SH-SY5Y (cell line): ENCODE results near the gene KANTR.

Experiments
- GATA2 ChIP-seq: IDR thresholded peaks from 2 replicates; pipeline ENCODE4 v1.6.1; 2011; ENCODE audit warnings: mild to moderate bottlenecking, low read depth, low read length
- GATA3 ChIP-seq: IDR thresholded peaks from 2 replicates; pipeline ENCODE4 v1.6.1; 2011; ENCODE audit warnings: low read depth, mild to moderate bottlenecking, low read length, moderate library complexity

Gene KANTR

DNA sequence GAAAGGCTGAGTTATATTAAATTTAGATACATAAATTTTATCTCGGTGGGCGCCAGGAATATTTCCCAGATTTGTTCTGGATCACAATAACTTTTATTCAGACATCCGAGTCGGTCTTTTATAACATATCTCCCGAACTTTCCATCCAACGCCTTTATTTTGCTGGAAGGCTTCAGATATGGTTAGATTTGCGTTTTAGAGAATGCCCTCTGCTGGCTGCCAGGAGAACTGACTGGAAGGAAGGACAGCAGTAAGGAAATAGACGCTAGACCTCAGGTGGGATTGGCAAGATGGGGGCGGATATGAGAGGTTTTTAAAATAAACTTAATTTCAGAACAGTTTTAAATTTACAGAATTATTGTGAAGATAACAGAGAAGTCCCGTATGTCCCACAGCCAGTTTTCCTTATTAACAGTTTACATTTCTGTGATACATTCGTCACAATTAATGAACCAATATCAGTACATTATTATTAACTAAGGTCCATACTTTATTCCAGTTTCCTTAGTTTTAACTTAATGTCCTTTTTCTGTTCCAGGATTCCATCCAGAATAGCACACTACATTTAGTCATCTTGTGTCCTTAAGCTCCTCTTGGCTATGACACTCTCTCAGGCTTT lies 4.6 kb upstream of the KANTR start:
- TF ChIP-seq GATA3 (no peak), GATA2 (peak; percentile 9; the same call in 1 of the 2 replicates)

DNA sequence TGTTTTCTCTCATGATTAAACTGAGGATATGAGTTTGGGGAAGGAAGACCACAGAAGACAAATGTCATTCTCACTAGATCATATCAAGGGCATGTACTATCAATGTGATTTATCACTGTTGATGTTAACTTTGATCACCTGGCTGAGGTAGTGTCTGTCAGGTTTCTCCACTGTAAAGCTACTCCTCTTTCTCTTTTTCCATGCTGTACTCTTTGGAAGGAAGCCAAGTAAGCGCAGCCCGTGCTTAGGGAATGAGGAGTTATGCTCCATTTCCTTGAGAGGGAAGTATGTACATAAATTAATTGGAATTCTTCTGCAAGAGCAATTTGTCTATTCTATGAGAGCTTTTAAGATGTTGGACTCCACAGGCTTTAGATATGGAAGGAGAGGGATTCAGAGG lies 4.0 kb upstream of the KANTR start:
- TF ChIP-seq GATA2: no peak
- no peak for TF ChIP-seq GATA3

GRCh38 chrX:53091354-53091753 lies 2.6 kb upstream of the KANTR start:
- no peak for TF ChIP-seq GATA3
- TF ChIP-seq GATA2: no peak

DNA sequence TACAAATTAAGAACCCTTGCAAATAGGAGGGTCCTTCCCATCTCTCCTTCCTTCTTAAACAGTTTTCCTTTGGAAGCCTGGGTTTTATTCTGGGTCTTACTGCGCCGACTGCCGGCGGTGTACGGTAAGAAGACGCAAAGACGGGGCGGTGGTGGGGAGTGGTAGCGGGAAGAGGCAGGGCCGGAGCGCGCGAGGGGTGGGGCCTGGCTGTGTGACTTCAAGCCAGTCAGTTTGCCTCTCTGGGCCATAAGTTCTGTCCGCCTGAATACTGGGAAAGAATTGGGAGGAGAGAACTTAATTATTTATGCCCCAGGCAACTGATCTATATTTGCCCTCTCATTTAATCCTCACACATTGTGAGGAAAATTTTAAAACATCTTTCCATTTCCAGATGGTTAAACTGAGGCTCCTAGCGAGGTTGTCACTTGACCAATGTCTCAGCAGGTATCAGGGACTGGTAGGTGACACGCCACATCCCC lies 726 bp upstream of the KANTR start:
- TF ChIP-seq GATA2: no peak
- TF ChIP-seq GATA3: no peak

DNA sequence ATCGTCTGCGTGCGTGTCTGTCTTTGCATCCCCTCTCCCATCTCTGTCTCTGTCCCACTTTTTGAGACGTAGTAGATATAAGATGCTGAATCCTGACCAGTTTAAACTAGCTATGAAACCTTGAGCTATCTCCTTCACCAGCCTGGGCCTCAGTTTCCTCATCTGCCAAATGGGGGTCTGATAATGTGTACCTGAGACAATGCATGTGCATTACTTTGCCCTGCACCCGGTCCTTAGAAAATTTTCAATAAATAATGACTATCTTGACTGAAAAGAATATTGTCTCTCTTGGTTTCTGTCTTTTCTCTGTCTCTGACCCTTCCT lies 602 bp downstream of the KANTR start:
- TF ChIP-seq GATA3: no peak
- TF ChIP-seq GATA2: no peak

DNA sequence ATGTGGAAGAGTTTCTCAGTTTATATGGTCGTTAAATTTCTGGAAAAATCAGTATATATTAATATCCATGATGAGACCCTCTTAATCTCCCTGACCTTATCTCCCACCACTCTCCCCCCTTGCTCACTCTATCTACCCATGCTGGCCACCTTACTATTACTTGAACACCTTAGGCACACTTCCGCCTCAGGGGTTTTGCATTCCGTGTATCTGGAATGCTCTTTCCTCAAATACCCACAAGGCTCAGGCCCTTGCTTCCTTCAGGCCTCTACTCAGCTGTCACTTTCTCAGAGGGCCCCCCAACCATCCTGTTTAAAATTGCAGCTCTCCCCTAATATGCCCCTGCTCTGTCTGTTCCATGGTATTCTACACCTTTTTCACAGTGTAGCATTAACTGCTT lies 1.9 kb downstream of the KANTR start:
- TF ChIP-seq GATA3: no peak
- no peak for TF ChIP-seq GATA2

GRCh38 chrX:53114864-53115549 lies 21.1 kb downstream of the KANTR start:
- no peak for TF ChIP-seq GATA3
- TF ChIP-seq GATA2: no peak

GRCh38 chrX:53115550-53115874 lies 21.6 kb downstream of the KANTR start:
- TF ChIP-seq GATA3 (no peak), GATA2 (no peak)

- TF ChIP-seq GATA2 (no peak), GATA3 (no peak)
Measured at GRCh38 chrX:53116101-53116500, 22.2 kb downstream of the KANTR start.

GRCh38 chrX:53122013-53122412 lies 28.1 kb downstream of the KANTR start:
- TF ChIP-seq GATA2 (no peak), GATA3 (no peak)

DNA sequence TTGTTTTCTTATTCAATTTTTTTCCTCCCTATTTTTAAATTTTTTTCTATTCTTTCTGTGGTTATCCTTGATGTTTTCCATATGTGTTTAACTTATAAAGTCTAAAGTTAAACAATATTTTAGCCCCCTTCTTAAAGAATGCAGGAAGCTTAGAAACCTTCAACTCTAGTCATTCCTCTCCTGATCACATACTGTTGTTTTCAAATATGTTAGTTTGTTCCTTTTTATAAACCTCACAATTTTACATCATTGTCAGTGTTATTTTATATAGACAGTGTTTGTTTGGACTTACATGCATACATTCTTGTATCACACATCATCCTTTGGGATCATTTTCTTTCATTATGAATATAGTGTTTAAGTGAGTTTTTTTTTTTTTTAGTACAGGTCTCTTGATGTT lies 31.6 kb downstream of the KANTR start:
- no peak for TF ChIP-seq GATA3
- TF ChIP-seq GATA2: no peak

DNA sequence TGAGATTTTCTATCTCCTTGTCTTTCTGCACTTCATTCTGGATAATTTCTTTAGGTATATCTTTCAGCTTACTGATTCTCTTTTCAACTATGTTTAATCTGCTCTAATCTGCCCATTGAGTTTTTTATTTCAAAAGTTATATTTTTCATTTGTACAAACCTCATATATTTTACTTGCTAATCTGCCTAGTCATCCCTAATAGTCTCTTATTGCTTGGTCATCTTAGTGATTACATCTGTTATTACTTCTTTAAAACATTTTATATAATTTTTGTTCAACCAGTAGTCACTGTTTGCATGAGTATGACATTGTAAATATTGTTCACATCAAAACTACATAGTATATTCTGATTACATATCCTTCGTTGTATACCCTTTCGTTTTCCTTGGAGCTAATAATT lies 32.4 kb downstream of the KANTR start:
- no peak for TF ChIP-seq GATA3
- no peak for TF ChIP-seq GATA2

DNA sequence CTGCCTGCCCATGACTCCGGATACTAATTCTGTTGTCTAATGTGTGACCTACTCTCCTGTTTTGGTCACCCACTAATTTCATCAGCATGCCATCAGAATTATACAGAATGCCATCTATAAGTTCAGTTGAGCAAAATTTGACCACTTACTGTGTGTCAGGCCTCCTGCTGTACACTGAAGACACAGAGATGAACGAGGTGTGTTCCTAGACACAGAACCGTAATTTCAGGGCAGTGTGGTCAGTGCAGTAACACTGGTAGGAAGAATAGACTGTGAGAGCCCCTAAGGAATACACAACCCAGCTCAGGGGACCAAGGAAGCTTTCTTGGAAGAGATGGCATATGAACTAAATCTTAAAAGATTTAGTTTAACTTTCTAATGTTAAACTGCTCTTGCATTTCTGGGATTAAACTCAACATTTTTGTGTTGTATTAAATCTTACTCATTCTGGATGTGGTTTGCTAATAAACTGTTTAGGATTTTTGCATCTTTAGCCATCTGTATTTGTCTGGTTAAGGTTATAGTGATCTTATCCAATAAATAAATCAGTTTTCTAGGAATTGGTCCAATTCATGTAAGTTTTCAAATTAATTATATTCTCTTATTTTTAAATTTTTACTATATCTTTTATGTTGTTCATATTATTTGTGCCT lies 34.3 kb downstream of the KANTR start:
- no peak for TF ChIP-seq GATA2
- TF ChIP-seq GATA3: no peak

GRCh38 chrX:53133400-53133799 lies 39.5 kb downstream of the KANTR start:
- TF ChIP-seq GATA2: no peak
- no peak for TF ChIP-seq GATA3

- no peak for TF ChIP-seq GATA3
- no peak for TF ChIP-seq GATA2
Measured at GRCh38 chrX:53135581-53135980, 41.6 kb downstream of the KANTR start.

DNA sequence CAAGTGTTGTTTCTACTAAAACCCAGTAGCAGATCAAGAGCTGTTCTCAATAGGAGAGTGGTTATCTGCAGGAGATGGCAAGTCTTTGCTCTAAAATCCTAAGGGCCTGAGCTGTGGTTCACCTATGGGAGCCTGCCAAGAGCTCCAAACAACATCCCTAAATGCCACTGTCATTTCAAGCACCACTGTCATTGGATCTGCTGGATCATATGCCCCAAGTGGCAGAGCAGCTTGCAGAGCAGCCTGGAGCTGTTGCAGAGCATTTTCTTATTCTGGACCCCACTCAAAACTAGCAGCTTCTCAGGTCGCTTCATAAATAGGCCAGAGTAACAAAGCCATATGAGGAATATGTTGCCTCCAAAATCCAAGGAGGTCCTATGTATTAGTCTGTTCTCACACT lies 59.6 kb downstream of the KANTR start:
- no peak for TF ChIP-seq GATA2
- no peak for TF ChIP-seq GATA3
